HCT116 (cell line): Measurements from ENCODE around the gene RILPL1. TPM values are rescaled to one million over a fixed set of nuclear protein-coding genes. Genes with fewer than 3 reads are reported as not detected.

ENCODE experiments used
- ATAC-seq: fragments of 200-7000 bp; cut with Tn5 transposase; 2 replicates; pipeline ENCODE4 v1.9.1; 2020; ENCODE audit warnings: mild to moderate bottlenecking, moderate library complexity
- BruUV-seq: library from RNA; stranded (reverse); fragments of 400-500 nt; replicated peaks from 2 replicates; lab custom pipeline; 2021; lab: Mats Ljungman, UMichigan
- CTCF ChIA-PET: fragments of 300-600 bp; sonication (Branson Sonifier 250); formaldehyde crosslinking; loops from one replicate; lab custom pipeline; 2021; ENCODE audit warnings: antibody characterized with exemption; lab: Charles Lee
- POLR2A ChIA-PET: fragments of 300-600, 350-600 bp; sonication (Branson Sonifier 250); formaldehyde crosslinking; loops from one replicate; lab custom pipeline; 2021; ENCODE audit warnings: antibody characterized with exemption; lab: Charles Lee
- RAD21 ChIA-PET, 2 experiments: fragments of 300-600 bp; sonication (Branson Sonifier 250); formaldehyde crosslinking; loops; one replicate each; lab custom pipeline; 2023; ENCODE audit warnings: low total read pairs in 2 of 2; ENCODE audit not compliant: uncharacterized antibody in 2 of 2, unreplicated experiment in 2 of 2, low non-redundant PET in 1 of 2; lab: Charles Lee
- DNase-seq: peaks from one replicate; pipeline ENCODE4 v3.0.0-alpha.2; 2010; ENCODE audit warnings: low read depth, low spot score
- H2AFZ ChIP-seq: fragments of 200-600 bp; shearing (Covaris generic), sonication (generic); 2 replicates; pipeline ENCODE4 v1.6.1; 2017; ENCODE audit warnings: low read depth, mixed run types, mixed read lengths, antibody characterized with exemption, low read length; ENCODE audit not compliant: poor library complexity, severe bottlenecking
- H3K27ac ChIP-seq: 2 replicates; pipeline ENCODE4 v1.5.1; 2012; ENCODE audit warnings: low read depth, low read length
- H3K27me3 ChIP-seq: fragments of 200-600 bp; sonication (generic); 2 replicates; pipeline ENCODE4 v1.6.1; 2016; ENCODE audit warnings: mixed run types, low read length, mixed read lengths; ENCODE audit not compliant: insufficient read depth
- H3K36me3 ChIP-seq, 2 experiments: fragments of 200-500 bp in 1 of 2; fragments of 200-600 bp in 1 of 2; sonication (Bioruptor generic) in 1 of 2; sonication (generic) in 1 of 2; 2 replicates each; pipeline versions ENCODE4 v1.5.1 to v1.6.1; 2014 to 2016; ENCODE audit warnings: low read length in 2 of 2, inconsistent platforms in 1 of 2, mixed read lengths in 1 of 2, mixed run types in 1 of 2; ENCODE audit not compliant: insufficient read depth in 2 of 2, control insufficient read depth in 1 of 2
- H3K4me1 ChIP-seq, 2 experiments: fragments of 200-600 bp in 1 of 2; sonication (generic) in 1 of 2; 2 replicates each; pipeline versions ENCODE4 v1.5.1 to v1.6.1; 2012 to 2017; ENCODE audit warnings: low read length in 2 of 2, inconsistent platforms in 1 of 2, mild to moderate bottlenecking in 1 of 2, mixed read lengths in 1 of 2, mixed run types in 1 of 2, moderate library complexity in 1 of 2; ENCODE audit not compliant: insufficient read depth in 2 of 2, control insufficient read depth in 1 of 2
- H3K4me2 ChIP-seq: fragments of 200-600 bp; sonication (generic); 2 replicates; pipeline ENCODE4 v1.6.1; 2017; ENCODE audit warnings: mixed run types, low read length, mixed read lengths
- H3K4me3 ChIP-seq, 2 experiments: fragments of 200-600 bp in 1 of 2; sonication (generic) in 1 of 2; replicated peaks in 1 of 2; 2 replicates each; pipeline ENCODE4 v1.5.1; 2011 to 2016; ENCODE audit warnings: low read length in 2 of 2, control low read depth in 1 of 2, low read depth in 1 of 2, mild to moderate bottlenecking in 1 of 2, mixed read lengths in 1 of 2, mixed run types in 1 of 2
- H3K79me2 ChIP-seq: fragments of 200-600 bp; sonication (generic); 2 replicates; pipeline ENCODE4 v1.6.1; 2017; ENCODE audit warnings: mild to moderate bottlenecking, mixed run types, low read length, moderate library complexity, mixed read lengths; ENCODE audit not compliant: insufficient read depth
- H3K9ac ChIP-seq: fragments of 200-600 bp; sonication (generic); 2 replicates; pipeline ENCODE4 v1.6.1; 2016; ENCODE audit warnings: low read length, mixed read lengths
- H3K9me2 ChIP-seq: fragments of 200-600 bp; sonication (generic), shearing (Covaris generic); 2 replicates; pipeline ENCODE4 v1.6.1; 2017; ENCODE audit warnings: mixed run types, mild to moderate bottlenecking, moderate library complexity; ENCODE audit not compliant: insufficient read depth
- H3K9me3 ChIP-seq, 2 experiments: fragments of 200-500 bp in 1 of 2; fragments of 200-600 bp in 1 of 2; sonication (Bioruptor generic) in 1 of 2; sonication (generic) in 1 of 2; 2 replicates each; pipeline ENCODE4 v1.6.1; 2014 to 2017; ENCODE audit warnings: low read length in 2 of 2, mixed read lengths in 2 of 2, inconsistent platforms in 1 of 2, low read depth in 1 of 2, mild to moderate bottlenecking in 1 of 2, mixed run types in 1 of 2, moderate library complexity in 1 of 2; ENCODE audit not compliant: control insufficient read depth in 1 of 2, insufficient read depth in 1 of 2
- H4K20me1 ChIP-seq: fragments of 200-600 bp; sonication (generic), shearing (Covaris generic); 2 replicates; pipeline ENCODE4 v1.6.1; 2017; ENCODE audit warnings: mixed run types, mild to moderate bottlenecking, moderate library complexity; ENCODE audit not compliant: insufficient read depth
- EZH2 ChIP-seq: fragments of 200-600 bp; sonication (generic); IDR thresholded peaks from 2 replicates; pipeline ENCODE4 v1.6.1; 2017; ENCODE audit warnings: antibody characterized with exemption, mixed run types
- FOSL1 ChIP-seq: IDR thresholded peaks from 2 replicates; pipeline ENCODE4 v1.6.1; 2012; ENCODE audit warnings: low read depth
- JUND ChIP-seq: IDR thresholded peaks from 2 replicates; pipeline ENCODE4 v1.6.1; 2012
- MAX ChIP-seq: IDR thresholded peaks from 2 replicates; pipeline ENCODE4 v1.6.1; 2012
- REST ChIP-seq: IDR thresholded peaks from 2 replicates; pipeline ENCODE4 v1.6.1; 2012; ENCODE audit warnings: low read depth
- intact Hi-C: fragments of 100-400 bp; cut with micrococcal nuclease; formaldehyde crosslinking; loops from 2 replicates; pipeline ENCODE4 v1.10.0; 2022
- total RNA-seq: library from RNA; stranded (reverse); gene quantifications from one replicate; pipeline ENCODE4 v1.2.1, GENCODE V29; 2021; ENCODE audit not compliant: unreplicated experiment

RILPL1 gene
- total RNA-seq, 1 experiment from 2014 or later, result 11.8 TPM

- intact Hi-C loops, result no loop called here
- no peaks in the 10 kb centered on the region for H3K9me2 ChIP-seq
- RAD21 ChIA-PET, result interaction anchor here in 1 of 2 experiments (0.6 kb wide), 1 partner anchor 162 kb away, joined by 3 read pairs; no protein-coding TSS in a partner anchor
- no peak for DNase-seq
- no peaks in the 10 kb centered on the region; a peak in 1 of 4 replicates for H3K36me3 ChIP-seq
- H2AFZ ChIP-seq, result no peak overlapping the region
- H3K4me1 ChIP-seq, result no peaks in the 10 kb centered on the region
- H4K20me1 ChIP-seq, result no peaks in the 10 kb centered on the region
- ATAC-seq, result no peak
- no peak overlapping the region for H3K4me3 ChIP-seq
- H3K27ac ChIP-seq, result no peak overlapping the region
- BruUV-seq, result no TSS peak
- H3K9me3 ChIP-seq, result no peaks in the 10 kb centered on the region
- no peak for TF ChIP-seq EZH2
- no peak for TF ChIP-seq FOSL1
- TF ChIP-seq REST, result no peak
- TF ChIP-seq JUND, result no peak
- no peak for TF ChIP-seq MAX
- POLR2A ChIA-PET, result no interaction called here
- CTCF ChIA-PET, result no interaction called here
- no peak overlapping the region for H3K4me2 ChIP-seq
- H3K9ac ChIP-seq, result no peak overlapping the region
- no peaks in the 10 kb centered on the region for H3K79me2 ChIP-seq
- no peaks in the 10 kb centered on the region for H3K27me3 ChIP-seq
Observed at GRCh38 chr12:123489580-123489979, 43.9 kb downstream of the RILPL1 start.
